Stimulated activated CD4-positive, alpha-beta T cell treated with anti-CD3 and anti-CD28 coated beads, TNF-alpha, amount 100 ng/mL, for 1 hour (primary cell): ENCODE results near the gene TVP23C.

ENCODE experiments used
- DNase-seq, 3 donors: peaks; one replicate each; pipeline ENCODE4 v3.0.0-alpha.2; 2020; ENCODE audit warnings: low read depth in 3 of 3, low spot score in 1 of 3

The TVP23C gene

DNA sequence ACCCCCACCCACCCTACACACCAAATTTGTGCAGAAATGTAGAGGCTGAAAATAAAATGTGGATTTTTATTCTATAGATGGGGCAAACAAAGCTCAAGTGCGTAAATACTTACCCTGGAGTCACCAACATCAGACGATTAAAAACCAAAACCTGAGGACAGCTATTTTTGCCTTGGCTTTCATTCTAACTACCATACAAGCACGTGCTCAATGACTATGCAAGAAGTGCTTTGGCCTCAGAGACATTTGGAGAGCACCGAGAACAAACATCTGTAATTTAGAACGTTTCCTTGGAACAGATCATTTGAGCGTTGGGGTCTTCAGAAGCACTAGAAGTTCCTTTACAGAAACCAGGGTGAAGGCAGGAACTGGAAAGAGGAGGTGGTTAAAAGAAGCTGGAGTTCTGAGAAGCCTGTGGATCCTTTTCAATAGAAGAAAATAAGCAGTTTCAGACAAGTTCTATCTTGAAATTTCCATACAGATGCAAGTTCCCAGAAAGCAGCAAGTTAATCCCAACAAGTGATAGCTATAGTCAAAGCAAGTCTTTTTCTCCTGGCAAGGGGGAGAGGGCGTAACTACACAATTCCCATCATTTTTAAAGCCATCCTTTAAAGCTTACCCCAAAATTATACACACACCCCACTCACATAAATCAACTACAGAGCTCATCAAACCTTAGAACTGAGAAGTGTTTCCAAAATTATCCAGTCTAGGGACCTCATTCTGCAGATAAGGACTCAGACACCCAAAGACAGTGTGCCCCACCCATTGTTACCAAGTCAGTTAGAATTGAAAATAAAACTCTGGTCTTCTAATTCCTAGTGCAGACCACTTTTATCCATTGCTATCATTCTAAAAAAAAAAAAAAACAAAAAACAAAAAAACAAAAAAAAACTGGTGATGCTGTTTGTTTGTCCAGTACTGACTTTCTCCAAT is 66.3 kb downstream of the TVP23C start:
- DNase-seq: no peak

DNA sequence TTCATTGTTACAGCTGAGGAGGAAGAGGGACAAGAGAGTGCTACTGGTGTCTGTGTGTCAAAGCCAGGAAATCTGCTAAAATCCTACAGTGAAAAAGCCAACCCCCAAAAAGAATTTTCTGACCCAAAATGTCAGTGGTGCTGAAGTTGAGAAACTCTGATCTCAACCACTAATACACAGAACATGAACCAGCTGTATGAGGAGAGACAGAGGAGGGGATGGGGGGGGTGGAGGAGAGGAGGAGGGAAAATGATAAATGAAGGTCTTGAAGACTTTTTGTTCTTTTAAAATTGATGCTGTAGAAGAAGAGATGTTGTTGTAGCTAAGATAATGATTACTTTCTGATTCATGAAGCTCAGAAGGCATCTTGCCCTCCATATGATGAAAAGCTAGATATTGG is 68.5 kb downstream of the TVP23C start:
- no peak for DNase-seq

DNA sequence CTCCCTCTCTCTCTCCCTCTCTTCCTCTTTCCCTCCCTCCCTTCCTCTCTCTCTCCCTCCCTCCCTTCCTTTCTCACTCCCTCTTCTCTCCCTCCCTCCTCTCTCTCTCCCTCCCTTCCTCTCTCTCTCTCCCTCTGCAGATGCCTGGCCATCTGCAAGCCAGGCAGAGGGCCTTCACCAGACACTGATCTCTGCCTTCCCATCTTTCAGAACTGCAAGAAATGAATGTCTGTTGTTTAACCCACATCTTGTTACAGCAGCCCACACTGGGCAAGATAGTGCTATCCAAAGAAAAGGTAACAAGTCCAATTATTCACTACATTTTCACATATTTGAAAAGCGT is 69.6 kb downstream of the TVP23C start:
- DNase-seq: no peak

- DNase-seq: no peak
These were observed 70.2 kb downstream of the TVP23C start for GRCh38 chr17:15492791-15493692.

GRCh38 chr17:15492186-15492585 is 71.1 kb downstream of the TVP23C start:
- no peak for DNase-seq

GRCh38 chr17:15490634-15491261 is 72.5 kb downstream of the TVP23C start:
- no peak for DNase-seq

- DNase-seq: no peak
These were observed 74.7 kb downstream of the TVP23C start for GRCh38 chr17:15488557-15488956.

DNA sequence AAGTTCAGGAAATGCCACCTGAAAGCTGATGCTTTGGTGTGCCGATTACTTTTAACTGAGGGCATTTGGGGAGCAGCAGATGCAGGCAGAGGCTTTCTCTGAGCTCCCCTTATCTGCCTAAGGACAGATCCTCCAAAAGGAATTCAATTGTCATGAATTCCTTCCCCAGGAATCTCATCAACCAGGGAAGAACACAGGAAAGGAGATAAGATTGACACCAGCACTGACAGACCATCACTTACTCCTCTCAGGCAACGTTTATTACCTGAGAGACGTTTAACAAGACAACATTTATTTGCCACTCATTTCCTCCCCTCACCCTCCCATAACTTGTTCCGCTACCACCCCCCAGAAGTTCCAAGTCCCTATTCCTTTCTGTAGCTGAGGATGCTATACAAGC is 78.2 kb downstream of the TVP23C start:
- no peak for DNase-seq

GRCh38 chr17:15483431-15483830 is 79.9 kb downstream of the TVP23C start:
- DNase-seq: no peak

DNA sequence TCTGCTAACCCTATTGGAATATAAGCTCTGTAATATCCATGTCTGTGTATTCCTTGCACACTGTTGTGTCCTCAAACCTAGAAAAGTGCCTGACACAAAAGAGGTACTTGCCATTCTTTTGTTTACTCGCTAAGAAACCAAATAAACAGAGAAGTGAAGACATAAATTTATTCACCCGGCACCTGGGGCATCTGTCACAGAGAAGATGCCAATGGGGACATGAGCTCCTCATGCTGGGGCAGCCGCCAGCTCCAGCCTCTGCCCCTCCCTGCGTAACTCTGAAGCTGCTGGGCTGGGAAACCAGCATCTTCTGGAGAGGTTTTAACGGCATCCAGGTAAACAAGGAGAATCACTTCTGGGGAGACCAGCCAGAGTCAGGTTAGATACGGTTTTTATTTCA is 80.8 kb downstream of the TVP23C start:
- no peak for DNase-seq

GRCh38 chr17:15481481-15481880 is 81.8 kb downstream of the TVP23C start:
- no peak for DNase-seq

GRCh38 chr17:15480204-15480603 is 83.1 kb downstream of the TVP23C start:
- no peak for DNase-seq

GRCh38 chr17:15479703-15480102 is 83.6 kb downstream of the TVP23C start:
- DNase-seq: no peak

- DNase-seq: no peak
These were observed 84.4 kb downstream of the TVP23C start for GRCh38 chr17:15478845-15479244.

- DNase-seq: no peak
These were observed 87.5 kb downstream of the TVP23C start for GRCh38 chr17:15475631-15476354.

DNA sequence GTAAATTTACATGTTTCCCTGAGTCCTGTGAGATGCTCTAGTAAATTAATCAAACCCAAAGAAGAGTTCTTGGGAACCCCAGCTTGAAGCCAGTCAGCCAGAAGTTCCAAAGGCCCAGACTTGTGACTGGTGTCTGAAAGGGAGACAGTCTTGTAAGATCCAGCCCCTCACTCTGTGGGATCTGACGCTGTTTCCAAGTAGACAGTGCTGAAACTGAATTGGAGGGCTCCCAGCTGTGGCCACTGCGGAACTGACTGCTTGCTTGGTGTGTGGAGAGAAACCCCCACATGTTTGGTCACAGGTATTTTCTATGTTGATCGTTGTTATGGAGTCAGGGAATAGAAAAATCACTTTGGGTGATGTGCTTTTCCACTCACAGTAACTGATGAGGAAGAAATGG is 90.4 kb downstream of the TVP23C start:
- DNase-seq: no peak

- DNase-seq: no peak
These were observed 92.7 kb downstream of the TVP23C start for GRCh38 chr17:15470536-15470935.

- no peak for DNase-seq
These were observed 94.0 kb downstream of the TVP23C start for GRCh38 chr17:15469260-15469659.

DNA sequence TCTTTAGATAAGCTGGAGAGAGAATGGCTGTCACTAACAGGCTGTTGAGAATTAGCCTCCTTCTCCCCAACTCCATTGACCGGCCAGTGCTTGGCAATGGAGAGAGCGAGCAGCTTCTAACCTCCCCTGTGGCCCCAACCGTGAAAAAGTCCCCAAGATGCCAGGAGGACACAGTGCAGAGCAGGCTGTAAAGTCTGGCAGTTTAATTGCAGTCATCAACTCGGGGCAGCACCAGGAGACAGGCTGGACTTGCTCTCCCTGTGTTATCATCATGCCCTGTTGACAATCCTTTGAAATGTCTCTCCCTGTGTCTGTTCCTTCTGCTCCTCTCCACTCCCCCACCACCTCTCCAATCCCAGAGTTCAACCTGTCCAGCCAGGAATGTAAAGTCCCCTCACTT is 95.2 kb downstream of the TVP23C start:
- no peak for DNase-seq

- no peak for DNase-seq
These were observed 95.7 kb downstream of the TVP23C start, which contains the start of gene CDRT4 for GRCh38 chr17:15467592-15467991. TSS of gene CDRT4 (minus strand) at chr17:15467621. CDS start at chr17:15440238, 27,383 bp downstream.

- no peak for DNase-seq
These were observed 97.2 kb downstream of the TVP23C start for GRCh38 chr17:15466131-15466530.
